GM03348 (cell line): ENCODE results near the gene AHCYL2.
A peak's percentile ranks its signal among the peaks of the same experiment; 100 is the strongest.
"Not testable (repeated sequence)": the region's sequence is repeated elsewhere in the genome, so short reads cannot be mapped to it uniquely, and the experiment has no call there.

Experiments
- DNase-seq: peaks from one replicate; pipeline ENCODE4 v3.0.0; 2012; ENCODE audit warnings: low spot score

Gene AHCYL2

GRCh38 chr7:129427526-129428045, 202.8 kb downstream of the AHCYL2 start:
- DNase-seq = no peak

- peak; percentile 19 for DNase-seq
These were observed 207.2 kb downstream of the AHCYL2 start for GRCh38 chr7:129431911-129432643.

- peak; percentile 98 for DNase-seq
These were observed 209.2 kb downstream of the AHCYL2 start, which contains the start of gene STRIP2 for GRCh38 chr7:129433847-129434674. TSS of gene STRIP2 (plus strand) at chr7:129434432. CDS start at chr7:129434473, 41 bp downstream.

DNA sequence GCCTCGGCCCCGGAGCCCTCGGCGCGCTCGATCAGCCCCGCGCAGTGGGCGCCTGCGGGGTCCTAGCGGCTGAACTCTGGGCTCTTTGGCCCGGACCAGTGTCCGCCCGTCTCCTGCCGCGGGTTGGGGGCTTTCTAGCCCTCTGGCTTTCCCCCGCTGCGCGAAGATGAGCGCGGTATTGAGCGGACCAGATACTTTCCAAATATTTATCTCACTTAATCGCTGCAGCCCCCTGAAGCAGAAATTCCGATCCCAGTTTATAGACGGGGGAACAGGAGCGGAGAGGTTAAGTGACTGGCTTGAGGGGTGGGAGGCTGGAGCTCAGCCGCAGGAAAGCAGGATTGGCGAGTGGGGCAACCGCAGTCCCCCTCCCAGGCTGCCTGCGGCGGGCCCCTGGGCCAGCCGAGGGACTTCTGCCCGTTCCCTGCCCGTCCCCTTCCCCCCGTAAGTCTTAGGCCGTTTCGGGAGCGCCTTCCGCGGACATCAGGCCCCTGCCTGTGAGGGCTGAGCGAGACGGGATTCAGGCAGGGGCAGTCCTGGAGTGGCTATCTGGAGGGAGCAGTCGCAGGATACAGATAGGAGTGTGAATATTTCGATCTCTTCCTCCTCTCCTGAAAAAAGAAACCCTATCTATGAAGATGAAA, 210.0 kb downstream of the AHCYL2 start:
- DNase-seq = peak; percentile 41

GRCh38 chr7:129435414-129435829, 210.6 kb downstream of the AHCYL2 start:
- no peak for DNase-seq

DNA sequence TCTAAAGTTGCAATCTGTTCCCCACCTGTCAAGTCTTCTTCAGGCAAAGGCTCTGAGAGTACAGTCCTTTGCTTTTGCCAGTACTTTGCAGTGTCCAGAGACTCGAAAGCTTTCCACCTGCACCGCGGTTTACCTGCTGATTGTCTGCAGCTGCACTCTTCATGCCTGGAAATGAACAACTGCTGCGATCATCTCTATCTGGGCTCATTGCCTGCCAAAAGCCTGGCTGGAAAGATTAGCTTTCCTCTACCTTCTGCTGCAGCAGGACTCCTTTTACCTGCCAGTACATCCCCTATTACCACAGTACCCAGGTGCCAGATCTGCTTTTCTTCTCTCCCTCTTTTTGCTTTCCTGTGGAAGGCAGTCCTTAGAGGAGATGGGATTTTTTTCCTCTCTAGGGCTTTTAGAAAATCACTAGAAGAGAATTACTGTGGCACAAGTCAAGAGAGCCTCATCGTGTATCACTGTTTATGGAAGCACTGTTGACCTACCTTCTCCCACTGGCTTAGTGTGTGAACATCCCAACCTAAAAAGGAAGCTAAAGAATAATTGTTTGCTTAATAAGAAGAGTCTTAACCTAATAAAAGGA, 211.6 kb downstream of the AHCYL2 start:
- no peak for DNase-seq

- no peak for DNase-seq
These were observed 212.4 kb downstream of the AHCYL2 start for GRCh38 chr7:129437190-129437589.

GRCh38 chr7:129438281-129438838, 213.5 kb downstream of the AHCYL2 start:
- no peak for DNase-seq

DNA sequence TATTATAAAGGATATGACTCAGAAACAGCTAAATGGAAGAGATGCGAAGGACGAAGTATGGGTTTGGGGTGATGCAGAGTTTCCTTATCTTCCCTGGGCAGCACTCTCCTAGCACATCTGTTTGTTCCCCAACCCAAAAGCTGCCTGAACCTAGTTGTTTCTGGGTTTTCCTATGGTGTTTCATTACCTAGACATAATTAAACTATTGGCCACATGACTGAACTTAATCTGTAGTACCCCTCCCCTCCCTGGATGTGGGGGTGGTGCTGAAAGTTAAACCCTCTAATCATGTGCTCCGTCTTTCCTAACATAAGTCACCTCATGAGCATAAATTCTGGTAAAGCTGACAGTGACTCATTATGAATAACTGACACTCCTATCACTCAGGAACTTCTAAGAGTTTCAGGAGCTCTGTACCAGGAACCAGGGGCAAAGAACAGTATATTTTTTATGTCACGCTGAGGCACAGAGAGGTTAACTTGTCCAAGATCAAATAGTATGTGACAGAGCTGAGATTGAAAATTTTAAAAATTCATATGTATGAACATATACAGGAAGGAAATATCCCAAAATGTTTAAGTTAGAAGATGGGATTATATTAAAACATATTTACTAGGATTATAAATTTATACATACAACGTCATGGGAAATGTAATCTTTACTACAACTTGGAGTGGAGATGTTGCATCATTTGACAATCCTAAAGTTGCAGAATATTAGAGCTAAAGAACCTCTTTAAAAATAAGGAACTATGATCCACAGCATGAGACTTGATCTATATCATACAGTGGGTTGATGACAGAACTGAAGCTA, 214.2 kb downstream of the AHCYL2 start:
- peak; percentile 16 for DNase-seq

DNA sequence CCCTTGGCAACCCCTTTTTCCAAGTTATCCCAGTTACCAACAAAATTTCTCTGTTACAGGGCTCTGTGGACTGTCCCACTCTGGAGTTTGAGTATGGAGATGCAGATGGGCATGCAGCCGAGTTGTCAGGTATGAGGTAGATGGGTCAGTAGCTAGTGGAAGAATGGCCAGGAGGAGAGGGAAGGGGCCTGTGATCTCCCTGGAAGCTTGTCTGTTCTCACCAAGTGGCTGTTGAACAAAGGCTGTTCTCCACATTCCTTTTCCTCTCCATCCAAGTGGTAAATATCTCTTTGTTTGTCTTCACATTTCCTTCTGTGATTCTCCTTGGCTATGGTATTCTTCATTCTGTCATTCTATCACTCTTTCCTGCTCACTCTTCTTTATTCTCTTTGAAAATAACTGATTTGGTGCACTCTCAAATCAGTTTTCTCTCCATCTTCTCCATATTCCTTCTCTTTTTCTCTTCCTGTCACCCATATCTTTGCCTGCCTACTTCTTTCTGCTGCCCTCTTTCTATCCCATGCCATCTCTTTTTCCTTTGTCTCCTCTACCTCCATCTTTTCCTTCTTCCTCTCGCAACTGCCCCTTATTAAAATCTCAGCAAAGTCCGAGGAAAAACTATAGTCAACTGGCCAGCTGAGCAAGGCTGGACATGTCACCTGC, 215.3 kb downstream of the AHCYL2 start:
- DNase-seq = no peak

DNA sequence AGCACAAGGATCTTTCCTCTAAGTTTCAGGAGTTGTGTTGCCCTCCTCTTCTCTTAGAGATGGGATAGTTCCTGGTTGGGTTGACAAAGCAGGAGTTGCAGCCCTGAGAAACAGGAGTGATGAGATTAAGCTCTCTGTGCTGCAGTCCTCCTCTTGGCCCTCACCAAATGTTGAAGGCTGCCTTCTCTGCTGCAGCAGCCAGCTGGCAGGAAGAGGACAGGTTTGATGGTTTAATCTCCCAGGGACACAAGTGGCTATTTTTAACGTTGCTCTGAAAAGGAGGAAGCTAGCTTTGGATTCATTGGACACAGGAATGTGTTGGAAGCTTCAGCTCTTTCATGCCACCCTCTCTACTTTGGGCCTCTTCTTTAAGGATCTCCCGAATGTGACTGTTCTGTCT, 218.8 kb downstream of the AHCYL2 start:
- DNase-seq = no peak

DNA sequence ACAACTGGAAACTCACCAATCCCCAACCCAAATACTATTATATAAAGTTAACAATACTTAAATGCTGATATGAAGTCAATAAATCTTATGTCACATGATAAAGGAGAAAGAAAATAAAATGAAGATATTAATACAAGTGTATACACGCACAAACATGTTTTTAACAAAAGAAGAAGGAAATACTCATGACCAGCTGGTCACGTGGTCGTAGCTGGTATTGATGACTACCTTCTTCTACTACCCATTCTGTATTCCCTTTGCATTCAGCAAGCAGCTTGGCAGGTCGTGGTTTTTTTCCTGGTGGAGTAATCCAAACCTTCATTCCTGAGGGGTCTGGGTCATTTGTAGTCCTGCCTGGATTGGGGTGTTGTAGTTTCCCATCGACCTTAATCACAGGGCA, 219.9 kb downstream of the AHCYL2 start:
- not testable (repeated sequence) for DNase-seq

- not testable (repeated sequence) for DNase-seq
These were observed 222.1 kb downstream of the AHCYL2 start for GRCh38 chr7:129446925-129447324.

GRCh38 chr7:129447445-129447844, 222.6 kb downstream of the AHCYL2 start:
- DNase-seq = not testable (repeated sequence)

- DNase-seq = not testable (repeated sequence)
These were observed 223.8 kb downstream of the AHCYL2 start for GRCh38 chr7:129448608-129449007.

DNA sequence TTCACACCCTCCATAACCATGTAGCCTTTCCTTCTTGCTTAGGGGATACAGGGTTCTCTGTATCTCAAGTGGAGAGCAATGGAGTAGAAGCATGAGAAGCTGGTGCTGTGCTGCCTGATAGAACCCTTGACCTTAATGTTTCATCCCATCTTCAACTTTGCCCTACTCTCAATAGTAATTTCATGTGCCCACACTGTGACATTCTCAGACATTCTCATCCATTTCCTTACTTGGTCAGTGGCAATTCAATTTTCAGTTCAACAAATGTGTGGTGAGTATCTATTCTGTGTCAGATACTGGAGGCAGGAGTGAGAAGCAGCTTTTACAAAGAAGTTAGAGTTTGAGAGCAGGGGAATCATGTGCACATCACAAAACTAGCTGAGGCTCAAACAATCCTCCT, 225.5 kb downstream of the AHCYL2 start:
- no peak for DNase-seq

DNA sequence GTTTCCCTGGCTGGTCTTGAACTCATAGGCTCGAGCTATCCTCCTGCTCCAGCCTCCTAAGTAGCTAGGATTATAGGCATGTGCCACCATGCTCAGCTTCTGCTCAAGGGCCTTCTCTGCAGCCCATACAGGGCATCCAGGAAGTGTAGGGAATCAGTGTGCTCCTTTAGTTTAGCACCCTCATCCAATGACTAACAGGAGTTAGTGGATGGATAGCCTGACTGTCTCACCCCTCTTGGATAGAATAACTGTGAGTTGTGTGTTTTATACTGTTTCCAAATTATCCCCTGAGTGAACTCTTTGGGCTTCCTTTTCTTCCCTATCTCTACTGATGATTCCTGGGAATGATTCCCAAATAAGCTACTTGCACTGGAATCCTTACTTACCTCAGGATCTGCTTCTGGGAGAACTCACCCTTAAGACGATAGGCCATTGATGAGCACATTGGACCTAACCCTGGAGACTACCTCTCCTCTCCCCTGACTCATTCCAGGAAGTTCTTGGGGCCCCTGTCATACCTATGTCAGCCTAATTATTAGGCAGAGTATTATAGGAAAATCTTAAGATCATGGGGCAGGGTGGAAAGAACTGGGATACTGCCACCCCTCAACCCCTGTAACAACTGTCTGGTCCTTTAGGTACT, 227.9 kb downstream of the AHCYL2 start:
- no peak for DNase-seq

DNA sequence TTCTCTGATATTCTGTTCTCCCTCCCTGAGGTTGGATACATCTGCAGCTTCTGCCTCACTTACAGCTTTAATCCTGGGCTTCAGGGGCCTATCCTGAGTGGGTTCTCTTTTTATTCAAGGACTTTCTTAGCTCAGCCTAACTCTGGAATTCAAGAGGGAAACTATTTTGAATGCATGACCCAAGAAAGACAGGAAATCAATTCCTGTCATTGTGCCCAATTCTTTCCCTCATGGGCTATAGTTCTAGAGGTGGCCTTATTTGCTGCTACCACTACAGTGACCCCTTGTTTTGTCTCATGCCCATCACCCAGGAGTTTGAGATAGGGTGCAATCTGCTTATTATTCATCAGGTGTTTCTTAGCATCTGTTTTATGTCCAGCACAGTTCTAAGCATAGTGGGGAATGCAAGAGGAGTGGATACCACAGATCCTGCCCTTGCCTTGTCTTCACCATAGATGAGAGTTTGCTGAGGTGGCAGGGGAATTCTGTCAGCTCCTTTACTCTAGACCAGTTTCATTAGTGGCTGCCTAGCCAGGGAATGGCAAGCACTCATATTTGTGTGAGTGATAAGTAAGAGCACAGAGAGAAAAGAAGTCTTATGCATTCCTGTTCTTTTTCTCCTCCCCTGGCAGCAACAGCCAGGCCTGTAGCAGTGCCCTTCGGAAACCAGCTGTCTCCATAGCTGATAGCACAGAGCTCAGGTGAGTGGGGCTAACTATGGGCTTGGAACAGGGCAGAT, 228.8 kb downstream of the AHCYL2 start:
- DNase-seq = no peak

DNA sequence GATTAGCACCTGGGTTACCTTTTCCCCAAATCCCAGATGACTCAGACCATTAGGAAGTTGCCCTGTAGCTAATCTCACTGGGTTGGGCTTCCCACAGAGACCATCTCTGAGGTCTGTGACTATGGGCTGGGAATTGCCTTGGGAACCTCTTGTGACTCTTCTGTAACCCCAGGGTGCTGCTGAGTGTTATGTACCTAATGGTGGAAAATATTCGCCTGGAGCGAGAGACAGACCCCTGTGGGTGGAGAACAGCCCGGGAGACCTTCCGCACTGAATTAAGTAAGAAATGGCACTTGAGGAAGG, 229.4 kb downstream of the AHCYL2 start:
- DNase-seq = no peak
